Stimulated activated CD4-positive, alpha-beta T cell treated with anti-CD3 and anti-CD28 coated beads, Interleukin-12 subunit alpha, Interleukin-12 subunit beta, amount 100 ng/mL, for 24 hours (primary cell): ENCODE measurements around the gene AQP3.
A peak's percentile ranks its signal among the peaks of the same experiment; 100 is the strongest.
"Not testable (repeated sequence)": the region's sequence is repeated elsewhere in the genome, so short reads cannot be mapped to it uniquely, and the experiment has no call there.

Experiments
- DNase-seq, 2 experiments: peaks; one replicate each; pipeline ENCODE4 v3.0.0-alpha.2; 2020; ENCODE audit warnings: low read depth in 2 of 2

AQP3 gene

DNA sequence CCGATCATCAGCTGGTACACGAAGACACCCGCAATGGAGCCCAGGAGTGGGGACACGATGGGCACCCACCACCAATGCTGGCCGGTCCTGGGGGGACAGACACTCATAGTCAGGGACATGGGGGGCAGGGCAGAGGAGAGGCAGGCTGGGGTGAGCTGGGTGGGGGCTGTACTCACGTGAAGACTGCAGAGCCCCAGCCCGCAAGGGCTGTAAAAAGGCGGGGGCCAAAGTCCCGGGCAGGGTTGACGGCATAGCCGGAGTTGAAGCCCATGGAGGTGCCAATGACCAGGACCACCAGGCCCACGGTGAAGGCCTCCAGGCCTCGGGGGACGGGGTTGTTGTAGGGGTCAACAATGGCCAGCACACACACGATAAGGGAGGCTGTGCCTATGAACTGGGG is 5.3 kb downstream of the AQP3 start:
- DNase-seq: no peak

DNA sequence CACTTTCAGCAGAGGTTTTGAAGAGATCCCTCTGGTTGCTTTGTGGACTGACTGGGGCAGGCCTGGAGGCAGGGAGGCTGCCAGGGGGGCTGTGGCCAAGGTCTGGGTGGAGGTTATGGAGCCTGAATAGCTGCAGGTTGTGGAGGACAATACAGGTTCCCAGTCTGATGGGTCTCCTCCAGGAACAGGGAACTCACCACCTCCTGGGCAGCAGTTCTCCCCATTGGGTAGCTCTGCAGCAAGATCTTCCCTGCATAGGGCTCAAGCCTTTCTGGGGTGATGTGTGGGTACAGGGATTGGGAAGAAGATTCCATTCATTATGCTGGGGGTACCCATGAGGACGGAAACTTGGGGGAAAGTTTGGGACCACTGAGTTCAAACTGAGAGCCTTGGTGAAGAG is 6.8 kb downstream of the AQP3 start:
- no peak for DNase-seq

DNA sequence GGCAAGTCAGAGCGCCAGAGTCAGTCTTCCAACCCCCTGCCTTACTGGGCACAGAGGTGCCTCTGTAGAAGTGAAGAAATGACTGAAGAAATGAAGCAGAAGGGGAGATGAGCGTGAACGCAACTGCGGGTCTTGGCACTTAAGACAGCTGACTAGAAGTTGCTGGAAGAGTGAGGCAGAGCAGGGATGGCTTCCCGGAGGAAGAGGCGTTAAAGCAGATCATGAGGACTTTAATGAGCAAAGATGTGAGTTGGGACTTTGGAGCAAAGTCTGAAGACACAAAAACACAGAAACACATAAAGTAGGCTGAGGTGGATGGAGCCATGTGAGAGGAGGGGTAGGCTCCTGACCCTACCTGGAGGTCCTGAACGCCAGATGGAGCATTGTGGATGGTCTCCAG is 7.2 kb downstream of the AQP3 start:
- no peak for DNase-seq

DNA sequence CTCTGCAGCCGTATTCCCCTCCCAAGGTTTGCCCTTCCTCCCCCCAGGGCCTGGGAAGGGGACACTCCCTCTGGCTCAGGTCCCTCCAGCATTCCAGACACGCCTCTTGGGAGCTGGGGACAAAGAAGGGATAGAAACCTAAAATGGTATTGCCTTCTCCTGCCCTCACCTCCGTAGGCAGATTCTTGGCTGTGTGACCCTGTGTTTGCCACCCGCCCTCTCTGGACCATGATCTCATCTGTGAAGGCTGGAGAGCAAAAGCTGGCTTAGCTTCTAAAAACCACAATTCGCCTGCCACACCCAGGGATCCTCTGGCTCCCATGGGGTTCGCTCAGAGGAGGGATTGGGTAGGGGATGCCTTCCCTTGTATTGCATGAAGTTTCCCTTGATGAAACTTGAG is 7.7 kb downstream of the AQP3 start:
- DNase-seq: no peak

DNA sequence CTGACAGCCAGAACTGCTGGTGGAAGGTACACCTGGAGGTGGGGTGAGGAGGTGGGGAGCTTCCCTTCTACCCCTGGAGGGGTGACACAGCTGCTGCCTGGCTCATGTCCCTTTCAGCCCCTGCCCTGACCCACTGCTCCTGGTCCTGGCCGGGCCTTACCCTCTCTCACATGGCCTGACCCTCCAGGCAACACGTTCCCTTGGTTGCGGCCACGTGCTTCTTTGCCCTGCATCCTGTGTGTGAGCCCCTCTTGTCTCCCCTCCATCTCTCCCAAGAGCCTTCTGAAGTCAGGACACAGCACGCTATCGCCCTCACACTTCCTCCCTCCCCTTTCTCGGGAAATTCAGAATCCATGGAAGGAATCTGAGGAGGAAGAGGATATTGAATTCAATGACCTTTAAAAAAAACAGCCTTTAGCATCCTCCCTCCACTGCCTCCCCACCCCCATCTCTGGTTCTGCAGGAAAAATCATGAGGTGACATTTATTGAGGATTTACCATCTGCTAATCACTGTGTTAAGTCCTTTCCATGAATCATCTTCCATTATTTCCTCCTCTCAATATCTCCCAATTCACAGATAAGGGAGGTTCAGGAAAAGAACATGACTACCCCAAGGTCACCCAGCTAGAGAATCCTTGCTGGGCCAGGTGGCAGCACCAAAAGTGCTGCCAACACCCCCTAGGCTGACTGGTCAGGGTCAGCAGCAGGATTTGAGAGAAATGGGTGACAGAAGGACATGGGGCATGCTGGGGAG is 8.3 kb downstream of the AQP3 start:
- no peak for DNase-seq

DNA sequence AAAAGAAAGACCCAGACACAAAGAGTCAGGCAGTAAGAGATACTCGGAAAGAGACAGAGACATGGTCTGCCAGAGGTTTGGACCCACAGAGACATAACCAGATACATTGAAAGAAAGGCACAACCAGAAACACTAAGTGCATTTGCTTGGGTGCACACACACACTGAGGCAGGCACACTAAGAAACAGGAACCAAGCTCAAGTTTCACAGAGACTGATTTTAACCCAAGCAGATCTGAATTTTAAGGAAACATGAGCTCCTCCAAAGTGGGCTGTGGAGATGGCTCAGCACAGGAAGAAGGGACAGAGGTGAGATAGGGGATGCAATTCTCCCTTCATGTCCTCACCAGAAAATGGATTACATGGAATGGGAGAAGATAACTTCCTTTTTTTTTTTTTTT is 9.5 kb downstream of the AQP3 start:
- no peak for DNase-seq

DNA sequence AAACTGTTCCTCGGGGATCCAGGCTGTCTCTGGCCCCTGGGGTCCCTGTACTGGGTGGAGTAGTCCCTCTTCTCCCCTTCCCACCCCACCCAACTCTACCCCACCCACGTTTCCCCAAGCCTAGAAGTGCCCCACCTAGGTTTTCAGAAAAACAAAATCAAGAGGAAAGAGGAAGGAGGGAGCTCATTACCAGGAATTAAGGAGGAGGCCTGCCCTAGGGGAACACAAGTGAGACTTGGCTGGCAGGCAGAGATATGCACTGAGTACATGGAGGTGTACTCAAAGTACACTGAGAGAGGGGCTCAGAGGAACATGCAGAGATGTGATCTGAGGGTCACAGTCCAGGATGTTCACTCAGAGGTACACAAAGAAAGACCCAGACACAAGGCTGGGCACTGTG is 10.2 kb downstream of the AQP3 start:
- no peak for DNase-seq

DNA sequence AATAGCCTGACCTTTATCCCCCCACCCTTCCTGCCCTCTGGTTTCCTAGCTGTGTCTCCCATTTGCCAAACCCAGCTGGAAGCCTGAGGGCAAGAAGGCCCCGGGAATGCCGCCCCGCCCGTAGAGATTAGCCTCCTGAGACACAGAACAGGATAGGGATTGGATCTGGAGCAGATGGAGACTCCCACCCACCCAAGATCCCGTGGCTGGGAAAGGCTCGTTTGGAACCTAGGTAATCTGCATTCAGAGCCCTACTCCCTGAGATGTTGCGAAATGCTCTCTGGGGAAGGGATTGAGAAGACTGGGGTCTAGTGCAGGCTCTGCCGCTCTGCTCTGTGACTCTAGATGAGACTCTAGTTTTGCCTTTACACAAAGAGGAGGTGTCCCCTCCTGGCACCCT is 10.9 kb downstream of the AQP3 start:
- no peak for DNase-seq

DNA sequence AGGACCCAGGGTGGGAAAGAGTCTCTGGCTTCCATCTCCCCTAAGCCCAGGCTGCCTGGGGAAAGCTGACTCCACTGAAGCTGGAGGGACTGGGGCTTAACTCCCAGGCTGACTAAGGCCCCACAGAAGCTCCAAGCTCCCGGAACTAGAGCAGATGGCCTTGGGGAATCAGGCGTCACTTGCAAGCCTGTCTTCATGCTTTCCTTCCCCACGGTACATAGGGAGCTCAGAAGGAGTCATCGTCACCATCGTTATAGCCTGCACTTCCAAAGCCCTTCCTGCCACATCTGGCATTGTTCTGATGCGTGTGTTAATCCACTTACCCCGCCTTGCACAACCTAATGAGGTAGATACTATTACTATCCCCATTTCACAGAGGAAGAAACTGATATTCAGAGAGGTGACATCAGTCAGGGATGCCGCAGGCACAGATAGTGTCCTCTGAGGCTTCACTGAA is 11.5 kb downstream of the AQP3 start:
- no peak for DNase-seq

DNA sequence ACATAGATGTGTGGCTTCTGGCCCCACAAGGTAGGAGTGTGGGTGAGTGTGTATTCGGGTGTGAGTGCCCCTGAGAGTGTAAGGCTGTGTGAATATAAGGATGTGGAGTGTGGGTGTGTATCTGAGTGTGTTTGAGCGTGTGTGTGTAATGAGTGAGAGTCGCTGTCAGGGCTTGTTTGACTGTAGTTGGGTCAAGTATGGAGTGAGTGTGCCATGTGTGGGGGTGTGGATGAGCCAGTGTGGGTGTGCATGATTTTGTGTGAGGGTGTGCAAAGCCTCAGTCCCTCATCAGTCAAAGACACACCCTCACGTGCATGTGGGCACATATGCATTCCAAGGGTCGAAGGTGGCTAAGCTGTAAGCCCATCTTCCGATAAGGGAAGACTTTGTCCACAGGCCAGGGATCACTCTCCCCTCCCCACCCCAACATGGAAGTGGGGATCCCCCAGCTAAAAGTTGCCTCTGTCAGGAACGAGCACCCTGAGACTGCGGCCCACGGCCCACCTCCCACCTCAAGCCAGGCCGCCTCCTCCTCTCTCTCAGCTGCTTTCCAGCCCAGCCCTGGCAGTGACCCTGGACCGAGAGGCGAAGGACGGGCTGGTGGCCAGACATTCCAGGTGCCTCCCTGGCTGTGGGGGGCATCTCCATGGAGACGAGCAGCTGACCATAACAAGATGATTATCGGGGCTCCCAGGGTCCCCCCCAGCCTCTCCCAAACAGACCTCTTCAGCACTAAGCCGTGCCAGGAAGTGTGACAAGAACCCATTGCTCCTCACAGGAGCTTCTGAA is 12.9 kb downstream of the AQP3 start:
- no peak for DNase-seq

DNA sequence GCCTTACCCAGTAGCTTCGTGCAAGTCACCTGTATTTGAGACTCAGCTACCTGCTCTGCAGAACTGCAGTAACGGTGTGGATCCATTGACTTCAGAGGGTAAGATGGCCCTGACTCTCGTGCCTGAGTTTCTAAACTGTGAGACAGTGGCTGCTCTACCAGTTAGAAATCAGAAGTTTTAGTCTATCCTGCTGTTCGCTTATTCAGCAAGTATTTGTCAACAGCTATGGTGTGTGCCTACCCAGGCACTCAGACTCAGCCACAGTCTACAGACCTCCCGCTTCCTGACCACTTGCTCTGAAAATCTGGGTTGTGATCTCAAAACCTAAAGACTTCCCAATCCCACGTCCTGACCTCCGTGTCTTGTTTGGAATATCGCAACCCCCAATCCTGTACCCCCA is 13.5 kb downstream of the AQP3 start:
- no peak for DNase-seq

DNA sequence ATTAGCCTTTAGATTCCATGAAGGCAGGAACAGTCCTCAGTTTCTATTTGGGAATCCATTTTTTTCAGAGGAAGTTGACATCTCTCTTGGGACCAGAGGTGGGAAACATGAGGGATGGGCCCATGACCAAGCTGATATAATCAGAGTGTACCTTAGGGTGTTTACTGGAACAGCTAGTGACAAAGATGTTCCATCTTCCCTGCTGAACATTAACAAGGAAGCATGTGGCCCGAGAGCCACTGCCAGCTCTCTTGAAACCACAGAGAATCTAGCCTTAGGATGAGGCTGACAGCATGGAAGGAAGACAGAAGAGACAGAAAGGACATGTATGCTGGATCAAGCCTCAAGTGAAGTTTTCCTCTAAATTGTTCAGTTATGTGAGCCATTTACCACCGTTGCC is 16.0 kb downstream of the AQP3 start:
- no peak for DNase-seq

DNA sequence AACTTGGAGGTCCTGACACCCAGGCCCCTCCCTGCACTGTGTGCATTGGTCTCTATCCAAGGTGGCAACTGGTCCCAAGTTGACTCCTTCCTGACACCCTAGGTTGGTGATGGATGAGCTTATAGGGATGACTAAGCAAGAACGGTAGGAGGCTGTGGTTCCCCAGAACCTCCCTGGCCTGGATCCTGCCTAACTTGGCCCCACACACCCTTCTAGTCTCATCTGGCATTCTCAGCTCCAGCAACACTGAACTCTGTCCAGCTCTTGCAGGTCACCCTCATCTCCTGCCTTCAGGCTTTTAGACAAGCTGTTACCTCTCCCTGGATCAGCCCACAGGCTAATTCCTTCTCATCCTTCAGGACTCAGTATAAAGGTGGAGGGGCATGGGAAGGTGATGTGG is 16.5 kb downstream of the AQP3 start:
- DNase-seq: no peak

DNA sequence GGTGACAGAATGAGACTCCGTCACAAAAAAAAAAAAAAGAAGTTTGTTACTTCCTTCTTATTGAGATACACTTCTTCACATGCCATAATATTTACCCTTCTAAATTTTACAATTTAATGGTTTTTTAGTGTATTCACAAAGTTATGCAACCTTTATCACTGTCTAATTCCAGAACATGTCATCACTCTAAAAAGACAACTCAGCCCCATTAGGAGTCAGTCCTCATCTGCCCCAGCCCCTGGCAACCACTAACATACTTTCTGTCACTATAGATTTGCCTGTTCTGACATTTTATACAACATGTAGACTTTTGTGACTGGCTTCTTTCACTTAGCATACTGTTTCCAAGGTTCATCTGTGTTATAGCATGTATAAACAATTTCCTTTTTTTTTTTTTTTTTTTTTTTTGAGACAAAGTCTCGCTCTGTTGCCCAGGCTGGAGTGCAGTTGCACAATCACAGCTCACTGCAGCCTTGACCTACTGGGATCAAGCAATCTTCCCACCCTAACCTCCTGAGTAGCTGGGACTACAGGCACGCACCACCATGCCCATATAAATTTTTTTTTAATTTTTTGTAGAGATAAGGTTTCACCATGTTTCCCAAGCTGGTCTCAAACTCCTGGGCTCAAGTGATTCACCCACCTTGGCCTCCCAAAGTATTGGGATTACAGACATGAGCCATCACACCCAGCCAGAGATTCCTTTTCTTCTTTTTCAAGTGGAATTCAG is 18.0 kb downstream of the AQP3 start:
- DNase-seq: no peak

DNA sequence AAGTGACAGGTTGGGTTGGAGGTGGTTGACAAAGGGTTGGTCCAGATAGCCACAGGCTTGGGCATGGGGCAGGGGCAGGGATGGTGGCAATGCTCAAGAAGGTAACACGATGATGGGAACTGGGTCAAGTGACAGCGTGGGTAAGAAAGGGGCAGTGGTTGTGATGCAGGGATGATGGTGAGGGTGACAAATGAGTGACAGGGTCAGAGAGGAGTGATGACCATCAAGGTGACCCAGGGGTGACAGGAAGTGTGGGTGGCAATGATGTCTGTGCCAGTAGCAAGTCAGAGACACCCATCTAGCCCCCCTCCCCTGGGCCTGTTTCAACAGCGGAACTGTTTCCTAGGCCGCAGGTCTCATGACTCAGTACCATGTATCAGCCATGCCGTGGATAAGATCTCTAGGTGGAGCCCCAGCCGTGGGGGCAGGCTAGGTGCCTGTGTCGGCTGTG is 20.5 kb downstream of the AQP3 start:
- no peak for DNase-seq

DNA sequence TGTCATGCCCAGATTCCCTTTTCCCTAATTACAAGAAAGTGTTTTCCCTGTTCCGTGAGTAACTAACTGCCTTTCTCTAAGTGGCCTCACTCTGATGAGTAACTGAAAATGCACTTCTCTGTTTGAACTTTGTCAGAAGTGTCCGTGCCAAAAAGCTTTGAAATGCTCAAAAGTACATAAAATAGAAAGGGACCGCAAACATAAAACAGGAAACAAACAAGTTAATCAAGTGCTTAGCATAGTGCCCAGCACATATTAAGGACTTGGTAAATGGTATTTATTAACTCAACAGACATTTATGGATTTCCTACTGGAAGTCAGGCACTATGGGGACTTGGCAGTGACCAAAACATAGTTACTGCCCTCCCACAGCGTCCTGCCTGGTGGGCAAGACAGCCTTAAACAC is 22.3 kb downstream of the AQP3 start:
- no peak for DNase-seq

DNA sequence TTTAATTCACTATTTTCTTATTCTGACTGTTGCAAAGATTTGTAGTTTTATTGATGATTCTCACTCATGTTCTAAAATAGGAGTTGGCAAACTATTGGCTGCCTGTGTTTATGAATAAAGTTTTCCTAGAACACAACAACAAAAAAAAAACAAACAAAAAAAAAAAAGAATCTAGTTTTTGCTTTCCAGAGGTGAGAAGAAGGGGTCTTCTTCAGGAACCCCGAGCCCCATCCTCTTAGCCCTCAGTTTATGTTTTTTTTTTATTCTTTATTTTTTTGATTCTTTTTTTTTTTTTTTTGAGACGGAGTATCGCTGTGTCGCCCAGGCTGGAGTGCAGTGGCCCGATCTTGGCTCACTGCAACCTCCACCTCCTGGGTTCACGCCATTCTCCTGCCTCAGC is 22.9 kb downstream of the AQP3 start:
- not testable (repeated sequence) for DNase-seq

DNA sequence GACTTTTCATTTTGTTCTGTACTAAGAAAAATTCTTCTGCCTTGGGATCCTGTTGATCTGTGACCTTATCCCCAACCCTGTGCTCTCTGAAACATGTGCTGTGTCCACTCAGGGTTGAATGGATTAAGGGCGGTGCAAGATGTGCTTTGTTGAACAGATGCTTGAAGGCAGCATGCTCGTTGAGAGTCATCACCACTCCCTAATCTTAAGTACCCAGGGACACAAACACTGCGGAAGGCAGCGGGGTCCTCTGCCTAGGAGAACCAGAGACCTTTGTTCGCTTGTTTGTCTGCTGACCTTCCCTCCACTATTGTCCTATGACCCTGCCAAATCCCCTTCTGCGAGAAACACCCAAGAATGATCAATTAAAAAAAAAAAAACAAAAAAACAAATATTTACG is 23.4 kb downstream of the AQP3 start:
- not testable (repeated sequence) for DNase-seq

DNA sequence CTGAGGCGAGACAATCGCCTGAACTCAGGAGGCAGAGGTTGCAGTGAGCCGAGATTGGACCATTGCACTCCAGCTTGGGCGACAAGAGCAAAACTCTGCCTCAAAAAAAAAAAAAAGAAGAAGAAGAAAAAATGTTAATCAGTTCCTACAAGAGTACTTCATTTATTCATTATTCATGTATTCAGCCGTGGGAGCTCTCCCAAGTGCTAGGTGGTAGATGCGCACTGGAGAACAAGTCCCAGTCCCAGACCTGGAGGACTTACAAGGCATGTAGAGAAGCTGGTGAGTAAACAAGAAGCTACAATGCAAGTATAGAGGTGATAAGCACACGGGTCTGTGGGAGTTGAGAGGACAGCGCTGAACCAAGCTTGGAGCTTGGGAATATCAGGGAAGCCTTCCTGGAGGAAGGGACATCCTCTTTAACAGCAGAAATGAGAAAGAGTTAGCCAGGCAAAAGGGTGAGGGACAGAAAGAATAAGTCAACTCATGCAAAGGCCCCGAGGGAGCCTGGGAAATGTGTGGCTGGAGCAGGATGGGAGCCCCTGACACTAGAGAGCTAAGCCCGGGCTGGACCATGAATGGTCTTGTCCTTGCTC is 27.6 kb downstream of the AQP3 start:
- DNase-seq: no peak

DNA sequence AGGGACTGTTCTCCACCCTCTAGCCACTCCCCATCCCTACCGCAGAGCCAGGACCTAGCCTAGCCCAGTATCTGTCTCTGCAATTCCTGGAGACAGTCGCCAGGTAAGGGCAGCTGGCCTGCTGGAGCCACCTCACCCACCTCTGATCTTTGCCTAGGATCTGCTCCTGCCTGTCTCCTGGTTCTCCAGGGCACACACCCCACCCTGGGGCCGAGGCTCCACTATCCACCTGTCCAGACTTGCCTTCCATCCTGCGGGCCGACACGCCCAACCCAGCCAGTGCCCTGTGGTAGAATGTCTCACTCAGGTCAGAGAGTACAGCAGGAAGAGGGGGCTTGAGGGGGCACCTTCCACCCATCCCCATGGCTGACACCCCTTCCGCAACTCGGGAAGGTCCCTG is 29.3 kb downstream of the AQP3 start:
- DNase-seq: no peak

DNA sequence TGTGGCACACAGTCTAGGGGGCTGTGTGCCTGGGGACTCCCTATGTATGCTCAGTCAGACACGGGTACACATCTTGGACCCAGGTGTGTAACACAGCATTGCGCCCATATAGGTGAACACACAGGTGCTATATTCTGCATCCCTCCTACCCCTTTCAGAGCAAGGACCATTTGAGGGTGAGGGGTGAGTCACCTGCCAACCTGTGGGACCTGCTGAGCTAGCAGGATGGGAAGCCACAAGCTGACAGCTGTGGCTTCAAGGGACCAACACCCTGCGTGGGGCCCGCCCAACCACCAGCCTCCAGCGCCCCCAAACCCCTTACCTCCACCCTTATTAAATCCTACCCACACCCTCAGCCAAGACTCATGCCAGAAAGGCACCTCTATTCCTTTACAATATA is 30.4 kb downstream of the AQP3 start:
- DNase-seq: no peak

DNA sequence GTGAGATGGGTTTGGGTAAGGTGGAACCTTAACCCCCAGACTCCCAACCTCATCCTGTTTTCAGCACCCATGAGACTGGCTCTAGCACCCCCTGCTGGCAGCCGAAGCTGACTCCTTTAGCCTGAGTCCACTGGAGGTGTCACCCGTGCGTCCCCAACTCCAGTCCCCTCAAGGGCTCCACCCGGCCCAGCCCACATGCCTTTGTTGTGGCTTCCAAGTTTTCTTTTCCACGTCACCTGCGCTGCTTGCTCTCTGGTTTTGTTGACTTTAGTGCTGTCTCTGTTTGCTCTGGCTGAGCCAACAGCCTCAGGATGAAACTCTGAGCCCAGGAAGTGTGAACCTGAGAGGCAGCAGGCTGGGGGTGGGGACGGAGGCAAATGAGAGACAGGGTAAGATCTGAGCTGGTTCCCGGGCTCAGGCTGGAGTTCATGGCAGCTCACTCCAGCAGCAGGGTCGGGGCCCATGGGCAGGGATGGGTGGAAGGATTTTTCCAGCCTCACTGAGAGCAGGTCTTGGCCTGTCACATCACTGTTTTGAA is 31.8 kb downstream of the AQP3 start:
- peak; percentile 64 to 95 for DNase-seq
